Activated CD4-positive, alpha-beta T cell treated with anti-CD3 and anti-CD28 coated beads, Interleukin-10, Interleukin-2, amounts not matched to agents 100 ng/mL and 50 ng/mL, durations not matched to agents 16 hours and 8 hours (primary cell): ENCODE measurements around the gene IGF2BP2.
"Not testable (repeated sequence)": the region's sequence is repeated elsewhere in the genome, so short reads cannot be mapped to it uniquely, and the experiment has no call there.

ENCODE experiments used
- DNase-seq: peaks from one replicate; pipeline ENCODE4 v3.0.0-alpha.2; 2020

The IGF2BP2 gene

GRCh38 chr3:185657691-185658503 is 166.9 kb downstream of the IGF2BP2 start:
- no peak for DNase-seq

GRCh38 chr3:185657211-185657610 is 167.6 kb downstream of the IGF2BP2 start:
- DNase-seq = no peak

- no peak for DNase-seq
Observed at GRCh38 chr3:185656321-185656840, 168.5 kb downstream of the IGF2BP2 start.

- no peak for DNase-seq
Observed at GRCh38 chr3:185655426-185656320, 169.2 kb downstream of the IGF2BP2 start.

- DNase-seq = no peak
Observed at GRCh38 chr3:185654758-185655145, 170.1 kb downstream of the IGF2BP2 start.

- DNase-seq = no peak
Observed at GRCh38 chr3:185653949-185654757, 170.7 kb downstream of the IGF2BP2 start.

- no peak for DNase-seq
Observed at GRCh38 chr3:185651971-185652370, 172.9 kb downstream of the IGF2BP2 start.

GRCh38 chr3:185649414-185649813 is 175.4 kb downstream of the IGF2BP2 start:
- no peak for DNase-seq

GRCh38 chr3:185648396-185648795 is 176.4 kb downstream of the IGF2BP2 start:
- no peak for DNase-seq

- no peak for DNase-seq
Observed at GRCh38 chr3:185647880-185648210, 177.0 kb downstream of the IGF2BP2 start.

GRCh38 chr3:185647134-185647879 is 177.5 kb downstream of the IGF2BP2 start:
- DNase-seq = no peak

- DNase-seq = no peak
Observed at GRCh38 chr3:185646382-185647133, 178.3 kb downstream of the IGF2BP2 start.

GRCh38 chr3:185645596-185646381 is 179.1 kb downstream of the IGF2BP2 start:
- DNase-seq = no peak

GRCh38 chr3:185645191-185645590 is 179.7 kb downstream of the IGF2BP2 start:
- DNase-seq = not testable (repeated sequence)

GRCh38 chr3:185640308-185640707 is 184.5 kb downstream of the IGF2BP2 start:
- DNase-seq = no peak

- DNase-seq = no peak
Observed at GRCh38 chr3:185639632-185640206, 185.1 kb downstream of the IGF2BP2 start.

- DNase-seq = not testable (repeated sequence)
Observed at GRCh38 chr3:185638651-185639050, 186.2 kb downstream of the IGF2BP2 start.

GRCh38 chr3:185637388-185637787 is 187.5 kb downstream of the IGF2BP2 start:
- no peak for DNase-seq

- no peak for DNase-seq
Observed at GRCh38 chr3:185632996-185633395, 191.8 kb downstream of the IGF2BP2 start.
